ENCODE data around the gene REEP6. TPM values are rescaled to one million over a fixed set of nuclear protein-coding genes. Genes with fewer than 3 reads are reported as not detected.

REEP6 gene
- total RNA-seq, 2 donors from 2014 or later: 5.0 to 6.4 TPM

DNA sequence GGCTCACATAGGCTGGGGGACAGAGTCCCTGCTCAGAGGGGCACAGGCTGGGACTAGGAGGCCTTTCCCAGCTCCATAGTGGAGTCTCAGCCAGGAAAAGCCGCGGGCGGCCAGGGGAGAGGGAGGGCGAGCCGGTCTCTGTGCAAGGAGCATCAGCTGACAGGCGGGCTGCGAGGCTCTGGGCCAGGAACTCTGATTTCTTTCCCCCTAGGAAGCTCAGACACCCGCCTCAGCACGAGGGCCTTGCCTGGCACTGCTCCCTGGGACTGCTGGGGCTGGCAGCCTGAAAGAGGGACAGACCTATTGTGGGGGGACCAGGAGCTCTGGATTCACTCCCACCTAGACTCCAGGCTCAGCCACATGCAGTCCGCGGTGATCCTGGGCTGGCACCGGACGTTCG, 30.7 kb downstream of the REEP6 start:
- no peak overlapping the region for H3K9ac ChIP-seq (ENCODE audit: low read depth in 2 of 2, low read length in 2 of 2)
- DNase-seq: no peak
- no peak overlapping the region for H3K27ac ChIP-seq
- no peaks in the 10 kb centered on the region for H3K9me3 ChIP-seq
- peaks cover 39% of the 10 kb centered on the region for H3K27me3 ChIP-seq
- intact Hi-C loops (cut with DNase I): no loop called here
- no peaks in the 10 kb centered on the region for H3K36me3 ChIP-seq
- TF ChIP-seq, protein P1, sequence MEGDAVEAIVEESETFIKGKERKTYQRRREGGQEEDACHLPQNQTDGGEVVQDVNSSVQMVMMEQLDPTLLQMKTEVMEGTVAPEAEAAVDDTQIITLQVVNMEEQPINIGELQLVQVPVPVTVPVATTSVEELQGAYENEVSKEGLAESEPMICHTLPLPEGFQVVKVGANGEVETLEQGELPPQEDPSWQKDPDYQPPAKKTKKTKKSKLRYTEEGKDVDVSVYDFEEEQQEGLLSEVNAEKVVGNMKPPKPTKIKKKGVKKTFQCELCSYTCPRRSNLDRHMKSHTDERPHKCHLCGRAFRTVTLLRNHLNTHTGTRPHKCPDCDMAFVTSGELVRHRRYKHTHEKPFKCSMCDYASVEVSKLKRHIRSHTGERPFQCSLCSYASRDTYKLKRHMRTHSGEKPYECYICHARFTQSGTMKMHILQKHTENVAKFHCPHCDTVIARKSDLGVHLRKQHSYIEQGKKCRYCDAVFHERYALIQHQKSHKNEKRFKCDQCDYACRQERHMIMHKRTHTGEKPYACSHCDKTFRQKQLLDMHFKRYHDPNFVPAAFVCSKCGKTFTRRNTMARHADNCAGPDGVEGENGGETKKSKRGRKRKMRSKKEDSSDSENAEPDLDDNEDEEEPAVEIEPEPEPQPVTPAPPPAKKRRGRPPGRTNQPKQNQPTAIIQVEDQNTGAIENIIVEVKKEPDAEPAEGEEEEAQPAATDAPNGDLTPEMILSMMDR (IDR thresholded peaks at IDR 0.05): no peak
- H3K4me1 ChIP-seq: no peaks in the 10 kb centered on the region
- H3K4me3 ChIP-seq: no peak overlapping the region

DNA sequence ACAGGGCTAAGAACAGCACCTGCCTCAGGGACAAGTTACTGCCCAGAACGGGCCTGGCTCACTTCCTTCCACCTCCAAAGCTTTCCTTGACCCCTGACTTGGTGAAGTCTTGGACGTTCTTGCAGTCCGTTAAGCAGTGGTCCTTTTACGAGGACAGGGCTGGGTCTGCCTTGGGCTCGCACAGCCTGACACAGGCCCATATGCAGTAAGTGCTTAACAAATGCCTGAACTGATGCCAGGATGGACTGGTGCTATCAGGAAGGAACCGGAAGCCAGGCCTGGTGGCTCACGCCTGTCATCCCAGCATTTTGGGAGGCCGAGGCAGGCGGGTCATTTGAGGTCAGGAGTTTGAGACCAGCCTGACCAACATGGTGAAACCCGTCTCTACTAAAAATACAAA, 31.1 kb downstream of the REEP6 start:
- Histone ChIP-seq H3K4me3 (no peak overlapping the region), H3K27ac (no peak overlapping the region), H3K36me3 (no peaks in the 10 kb centered on the region), H3K4me1 (no peaks in the 10 kb centered on the region), H3K27me3 (peaks cover 39% of the 10 kb centered on the region), H3K9ac (ENCODE audit: low read depth in 2 of 2, low read length in 2 of 2) (no peak overlapping the region), H3K9me3 (no peaks in the 10 kb centered on the region)
- TF ChIP-seq, protein P1 (IDR thresholded peaks at IDR 0.05): no peak
- intact Hi-C loops (cut with DNase I): no loop called here
- no peak for DNase-seq

DNA sequence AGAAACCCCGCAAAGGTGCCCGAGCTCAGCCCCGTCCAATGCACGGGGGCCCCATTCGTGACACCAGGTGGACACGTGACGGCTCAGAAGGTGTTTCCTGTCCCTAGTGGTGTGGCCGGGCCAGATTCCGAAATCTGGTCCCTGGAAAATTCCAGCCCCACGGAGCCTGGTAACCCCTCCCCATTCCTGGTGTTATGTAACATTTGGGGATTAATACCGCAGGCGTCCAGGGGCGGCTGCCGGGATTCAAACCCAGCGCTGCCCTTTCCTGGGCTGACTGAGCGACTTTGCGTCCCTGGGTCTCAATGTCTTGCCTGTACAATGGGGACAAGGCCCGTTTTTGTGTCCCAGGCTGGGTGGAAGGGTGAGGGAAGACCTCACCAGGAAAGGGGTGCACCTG, 31.9 kb downstream of the REEP6 start:
- no peaks in the 10 kb centered on the region for H3K36me3 ChIP-seq
- no peaks in the 10 kb centered on the region for H3K9me3 ChIP-seq
- peaks cover 40% of the 10 kb centered on the region for H3K27me3 ChIP-seq
- intact Hi-C loops (cut with DNase I): no loop called here
- H3K9ac ChIP-seq (ENCODE audit: low read depth in 2 of 2, low read length in 2 of 2): no peak overlapping the region
- no peak for DNase-seq
- no peak overlapping the region for H3K27ac ChIP-seq
- H3K4me3 ChIP-seq: no peak overlapping the region
- TF ChIP-seq, protein P1 (IDR thresholded peaks at IDR 0.05): no peak
- H3K4me1 ChIP-seq: no peaks in the 10 kb centered on the region

DNA sequence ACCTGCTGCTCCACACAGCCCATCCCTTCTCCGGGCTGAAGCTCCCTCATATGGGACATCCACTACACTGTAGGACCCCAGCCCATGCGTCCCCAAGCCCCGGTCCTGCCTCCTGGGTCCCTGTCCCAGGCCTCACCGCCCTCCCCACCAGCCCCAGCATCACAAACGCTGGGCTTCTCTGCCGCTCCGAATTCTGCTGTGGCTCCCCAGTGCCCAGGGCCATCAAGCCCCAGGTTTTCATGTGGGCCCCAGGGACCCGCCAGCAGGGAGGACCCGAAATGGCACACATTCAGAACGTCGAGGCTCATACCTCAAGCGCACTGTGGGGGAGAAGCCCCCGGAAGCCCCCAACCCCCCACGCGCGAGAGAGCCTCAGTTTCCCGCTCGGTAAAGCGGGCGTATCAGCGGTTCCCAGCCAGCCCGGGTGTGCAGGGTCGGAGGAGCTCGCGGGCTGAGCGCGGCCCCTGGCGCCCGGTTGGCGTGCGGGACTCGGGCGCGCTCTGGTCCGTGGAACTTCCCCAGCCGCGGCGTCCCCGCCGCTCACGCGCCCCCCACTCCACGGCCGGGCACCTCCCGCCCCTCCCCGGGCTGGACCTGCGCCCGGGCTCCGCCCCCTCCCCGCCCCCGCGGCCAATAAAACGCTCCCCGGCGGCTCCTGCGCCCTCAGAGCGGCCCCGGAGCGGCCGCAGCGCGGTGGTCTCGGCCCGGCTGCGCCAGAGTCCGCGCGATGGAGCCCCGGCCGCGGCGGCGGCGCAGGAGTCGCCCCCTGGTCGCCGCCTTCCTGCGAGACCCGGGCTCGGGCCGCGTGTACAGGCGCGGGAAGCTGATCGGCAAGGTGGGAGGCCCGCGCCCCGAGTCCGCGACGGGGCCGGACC, 32.7 kb downstream of the REEP6 start, which contains the start of gene PLK5:
Gene PLK5, plus strand, starts transcription at position 666 of the 875 bp plus-strand sequence. CDS start 2,920 bp downstream, outside the sequence.
- no peak for DNase-seq
- TF ChIP-seq, protein P1 (IDR thresholded peaks at IDR 0.05): no peak

DNA sequence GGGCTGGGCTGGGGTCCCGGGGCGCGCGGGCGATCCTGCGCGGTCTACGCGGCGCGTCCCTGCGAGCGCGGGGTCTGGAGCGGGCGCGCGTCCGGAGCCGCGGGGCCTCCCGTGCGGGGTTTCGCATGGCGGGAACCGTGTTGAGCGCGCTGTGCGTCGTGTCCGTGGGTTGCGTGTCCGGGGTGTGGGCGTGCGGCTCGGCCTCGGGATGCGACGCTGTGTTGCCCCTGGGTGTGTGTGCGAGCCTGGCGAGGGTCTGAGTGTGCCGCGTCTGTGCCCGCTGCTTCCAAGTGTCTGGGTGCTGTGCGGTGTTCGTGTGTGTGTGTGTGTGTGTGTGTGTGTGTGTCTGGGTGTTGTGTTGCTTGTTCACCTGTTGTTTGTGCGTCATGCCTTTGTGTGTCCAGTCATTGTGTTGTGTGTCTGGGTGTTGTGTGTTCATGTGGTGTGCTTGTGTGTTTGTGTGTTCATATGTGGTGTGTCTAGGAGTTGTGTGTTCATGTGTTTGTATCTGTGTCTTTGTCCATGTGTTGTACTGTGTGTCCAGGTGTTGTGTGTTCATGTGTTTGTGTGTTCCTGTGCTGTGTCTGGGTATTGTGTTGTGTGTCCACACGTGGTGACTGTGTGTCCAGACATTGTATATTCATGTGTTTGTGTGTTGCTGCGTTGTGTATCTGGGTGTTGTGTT, 33.4 kb downstream of the REEP6 start:
- Histone ChIP-seq H3K36me3 (no peaks in the 10 kb centered on the region), H3K9ac (ENCODE audit: low read depth in 2 of 2, low read length in 2 of 2) (no peak overlapping the region), H3K9me3 (no peaks in the 10 kb centered on the region), H3K4me1 (no peaks in the 10 kb centered on the region), H3K4me3 (no peak overlapping the region), H3K27ac (no peak overlapping the region), H3K27me3 (peaks cover 42% of the 10 kb centered on the region)
- intact Hi-C loops (cut with DNase I): no loop called here
- DNase-seq: no peak
- TF ChIP-seq, protein P1 (IDR thresholded peaks at IDR 0.05): no peak

More for the DNA sequence above, 32.7 kb downstream of the REEP6 start, which contains the start of gene PLK5:
- no peaks in the 10 kb centered on the region for H3K4me1 ChIP-seq
- intact Hi-C loops (cut with DNase I): no loop called here
- no peak within 1 kb of the TSS for H3K9ac ChIP-seq (ENCODE audit: low read depth in 2 of 2, low read length in 2 of 2)
- H3K27ac ChIP-seq: no peak within 1 kb of the TSS
- no peak within 1 kb of the TSS for H3K4me3 ChIP-seq
- H3K36me3 ChIP-seq: no peaks in the 10 kb centered on the region
- H3K9me3 ChIP-seq: no peaks in the 10 kb centered on the region
- peaks cover 42% of the 10 kb centered on the region for H3K27me3 ChIP-seq

All from colonic mucosa (tissue), 4 donors.